SU-DHL-6 (cell line): ENCODE measurements around the gene ADAMTS8.

Source experiments
- CTCF ChIP-seq: fragments of 200-600 bp; sonication (generic); IDR thresholded peaks from one replicate; pipeline ENCODE4 v1.5.1; 2017; ENCODE audit warnings: antibody characterized with exemption, mild to moderate bottlenecking, low read length, moderate library complexity; ENCODE audit not compliant: insufficient read depth, poor library complexity, severe bottlenecking
- EZH2phosphoT487 ChIP-seq: fragments of 200-600 bp; sonication (generic), shearing (Covaris generic); conservative IDR thresholded peaks from 2 replicates; pipeline ENCODE4 v1.6.1; 2018; ENCODE audit warnings: mild to moderate bottlenecking, antibody characterized with exemption, low read length, moderate library complexity, mixed read lengths

- TF ChIP-seq CTCF (no peak), EZH2phosphoT487 (no peak)
Measured at GRCh38 chr11:130421199-130421585, 7.2 kb downstream of the ADAMTS8 start.
